HG03175 (cell line): Measurements from ENCODE around the gene RELA.
"Not testable (repeated sequence)": the region's sequence is repeated elsewhere in the genome, so short reads cannot be mapped to it uniquely, and the experiment has no call there.

Experiments used
- ATAC-seq: cut with Tn5 transposase; IDR thresholded peaks from one replicate; pipeline ENCODE4 v1.9.1; 2021; ENCODE audit warnings: mild to moderate bottlenecking, moderate library complexity; ENCODE audit not compliant: unreplicated experiment

The RELA gene

DNA sequence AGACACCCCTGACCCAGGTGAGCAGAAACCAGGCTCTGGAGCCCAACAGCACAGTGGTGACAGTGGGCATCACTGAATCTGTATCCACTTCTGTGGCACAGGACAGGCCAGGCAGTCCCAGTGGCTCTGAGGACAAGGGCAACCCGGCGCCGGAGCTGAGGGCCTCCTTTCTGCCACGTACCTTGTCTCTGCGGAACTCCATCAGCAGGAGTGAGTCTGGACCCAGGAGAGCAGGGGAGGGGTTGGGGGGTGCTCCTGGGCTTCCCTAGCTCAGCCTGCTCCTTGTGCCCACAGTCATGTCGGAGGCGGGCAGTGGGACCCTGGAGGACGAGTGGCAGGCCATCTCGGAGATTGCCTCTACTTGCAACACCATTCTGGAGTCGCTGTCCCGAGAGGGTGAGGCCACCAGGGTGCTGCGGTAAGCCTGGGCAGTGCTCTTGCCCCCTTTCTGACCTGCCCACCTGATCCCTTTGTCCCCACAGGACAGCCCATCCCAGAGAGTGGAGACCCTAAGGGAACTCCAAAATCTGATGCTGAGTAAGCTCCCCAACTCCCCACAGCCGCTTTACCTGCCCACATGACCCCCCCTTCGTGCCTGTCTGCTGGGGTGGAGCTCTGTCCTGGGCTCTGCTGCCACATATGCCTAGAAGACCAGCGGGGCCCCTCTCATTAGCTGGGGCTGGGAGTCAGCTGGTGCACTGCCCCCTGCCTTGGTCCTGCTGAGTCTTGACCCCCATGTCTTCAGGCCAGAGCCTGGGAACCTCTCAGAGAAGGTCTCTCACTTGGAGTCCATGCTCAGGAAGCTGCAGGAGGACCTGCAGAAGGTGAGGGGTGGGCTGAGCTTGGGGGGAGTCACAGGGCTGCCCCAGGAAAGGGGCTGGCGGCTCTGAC is 12.8 kb downstream of the RELA start:
- no peak for ATAC-seq

DNA sequence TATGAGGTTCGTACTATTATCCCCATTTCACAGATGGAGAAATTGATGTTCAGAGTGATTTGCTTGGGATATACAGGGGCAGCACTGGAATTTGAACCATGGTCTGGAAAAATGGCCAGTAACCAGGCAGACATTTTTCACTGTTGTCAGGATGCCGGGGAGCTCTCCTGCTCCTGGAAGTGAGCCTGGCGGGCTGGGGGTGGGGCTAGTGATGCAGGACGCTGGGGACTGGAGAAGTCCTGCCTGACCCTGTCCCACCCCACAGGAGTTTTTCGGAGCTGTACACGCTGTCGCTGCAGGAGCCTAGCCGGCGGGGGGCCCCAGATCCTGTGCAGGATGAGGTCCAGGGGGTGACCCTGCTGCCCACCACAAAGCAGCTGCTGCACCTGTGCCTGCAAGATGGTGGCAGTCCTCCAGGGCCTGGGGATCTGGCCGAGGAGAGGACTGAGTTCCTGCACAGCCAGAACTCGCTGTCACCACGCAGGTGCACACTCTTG is 13.7 kb downstream of the RELA start:
- no peak for ATAC-seq

DNA sequence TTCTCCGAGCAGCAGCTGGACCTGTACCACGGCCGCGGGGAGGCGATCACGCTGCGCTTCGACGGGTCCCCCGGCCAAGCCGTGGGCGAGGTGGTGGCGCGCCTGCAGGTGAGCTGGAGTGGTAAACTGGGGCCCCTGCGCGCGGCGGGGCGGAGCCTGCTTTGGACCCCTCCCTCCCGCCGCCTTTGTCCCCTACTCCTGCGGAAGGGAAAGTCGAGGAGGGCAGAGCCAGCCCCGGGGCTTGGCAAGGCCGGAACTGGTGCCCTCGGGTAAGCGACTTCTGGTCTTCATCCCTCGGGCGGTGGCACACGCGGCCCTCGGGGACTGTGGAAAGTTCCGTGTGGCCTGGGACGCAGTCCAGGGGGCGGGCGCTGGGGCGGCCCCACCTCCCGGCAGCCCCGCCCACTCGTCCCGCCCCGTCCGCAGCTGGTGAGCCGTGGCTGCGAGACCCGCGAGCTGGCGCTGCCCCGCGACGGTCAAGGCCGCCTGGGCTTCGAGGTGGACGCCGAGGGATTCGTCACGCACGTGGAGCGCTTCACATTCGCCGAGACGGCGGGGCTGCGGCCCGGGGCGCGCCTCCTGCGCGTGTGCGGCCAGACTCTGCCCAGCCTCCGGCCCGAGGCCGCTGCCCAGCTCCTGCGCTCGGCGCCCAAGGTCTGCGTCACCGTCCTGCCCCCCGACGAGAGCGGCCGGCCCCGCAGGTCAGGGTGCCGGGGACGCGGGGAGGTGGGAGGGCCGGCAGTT is 15.6 kb downstream of the RELA start:
- no peak for ATAC-seq

DNA sequence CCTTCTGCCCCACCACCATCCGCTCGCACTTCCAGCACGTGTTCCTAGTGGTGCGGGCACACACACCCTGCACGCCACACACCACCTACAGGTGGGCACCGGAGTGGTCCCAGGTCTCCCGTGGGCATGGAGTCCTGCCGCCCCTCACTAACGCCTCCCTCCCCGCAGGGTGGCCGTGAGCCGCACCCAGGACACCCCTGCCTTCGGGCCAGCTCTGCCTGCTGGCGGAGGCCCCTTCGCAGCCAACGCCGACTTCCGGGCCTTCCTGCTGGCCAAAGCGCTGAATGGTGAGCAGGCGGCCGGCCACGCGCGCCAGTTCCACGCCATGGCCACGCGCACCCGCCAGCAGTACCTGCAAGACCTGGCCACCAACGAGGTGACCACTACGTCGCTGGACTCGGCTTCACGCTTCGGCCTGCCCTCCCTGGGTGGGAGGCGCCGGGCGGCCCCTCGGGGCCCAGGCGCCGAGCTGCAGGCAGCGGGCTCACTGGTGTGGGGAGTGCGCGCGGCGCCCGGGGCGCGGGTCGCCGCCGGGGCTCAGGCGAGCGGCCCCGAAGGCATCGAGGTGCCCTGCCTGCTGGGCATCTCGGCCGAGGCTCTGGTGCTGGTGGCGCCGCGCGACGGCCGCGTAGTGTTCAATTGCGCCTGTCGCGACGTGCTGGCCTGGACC is 16.3 kb downstream of the RELA start:
- no peak for ATAC-seq

DNA sequence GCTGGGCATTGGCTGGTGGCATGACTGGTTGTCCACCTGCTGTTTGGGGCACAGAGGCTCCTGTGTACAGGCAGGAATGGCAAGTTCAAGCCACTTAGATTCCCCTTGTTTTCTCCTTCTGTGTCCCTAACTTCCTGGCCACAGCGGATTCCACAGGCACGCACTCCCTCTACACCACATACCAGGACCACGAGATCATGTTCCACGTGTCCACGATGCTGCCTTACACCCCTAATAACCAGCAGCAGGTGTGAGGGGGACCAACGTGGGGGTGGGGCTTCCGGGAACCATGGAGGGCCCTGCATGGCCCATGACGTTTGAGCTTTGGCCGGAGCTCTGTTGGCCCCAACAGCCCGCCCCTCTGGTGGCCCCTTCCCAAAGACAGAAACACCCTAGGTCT is 17.0 kb downstream of the RELA start:
- ATAC-seq, result no peak

DNA sequence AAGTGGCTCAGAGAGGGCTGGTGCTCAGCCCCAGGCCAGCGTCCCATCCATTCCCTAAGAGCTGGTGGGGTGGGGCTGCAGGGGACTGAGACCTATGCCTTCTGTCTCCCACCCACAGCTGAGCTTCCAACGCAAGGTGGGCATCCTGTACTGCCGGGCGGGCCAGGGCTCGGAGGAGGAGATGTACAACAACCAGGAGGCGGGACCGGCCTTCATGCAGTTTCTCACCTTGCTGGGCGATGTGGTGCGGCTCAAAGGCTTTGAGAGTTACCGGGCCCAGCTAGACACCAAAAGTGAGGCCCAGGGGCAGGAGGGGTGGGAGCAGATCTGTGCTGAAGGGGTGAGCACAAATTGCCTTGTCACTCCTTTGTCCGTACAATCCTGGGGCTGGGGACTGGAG is 17.9 kb downstream of the RELA start:
- no peak for ATAC-seq

DNA sequence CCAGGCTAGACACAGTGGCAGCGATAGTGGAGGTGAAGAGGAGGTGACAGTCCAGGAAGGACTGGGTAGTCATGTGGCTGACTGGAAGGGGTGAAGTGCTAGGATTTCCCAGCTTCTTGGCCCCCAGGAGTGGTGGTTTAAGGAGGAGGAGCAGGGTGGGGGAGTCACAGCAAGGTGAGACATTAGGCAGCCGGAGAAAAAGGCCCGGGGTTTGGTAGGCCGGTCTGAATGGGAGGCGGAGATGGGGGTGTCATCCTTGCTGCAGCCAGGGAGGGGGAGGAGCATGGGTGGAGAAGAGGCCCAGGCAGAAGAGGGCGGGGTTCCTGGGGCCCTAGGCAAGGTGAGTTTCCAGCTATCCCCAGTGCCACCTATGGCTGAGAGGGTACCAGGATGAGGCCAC is 18.7 kb downstream of the RELA start:
- ATAC-seq, result no peak

DNA sequence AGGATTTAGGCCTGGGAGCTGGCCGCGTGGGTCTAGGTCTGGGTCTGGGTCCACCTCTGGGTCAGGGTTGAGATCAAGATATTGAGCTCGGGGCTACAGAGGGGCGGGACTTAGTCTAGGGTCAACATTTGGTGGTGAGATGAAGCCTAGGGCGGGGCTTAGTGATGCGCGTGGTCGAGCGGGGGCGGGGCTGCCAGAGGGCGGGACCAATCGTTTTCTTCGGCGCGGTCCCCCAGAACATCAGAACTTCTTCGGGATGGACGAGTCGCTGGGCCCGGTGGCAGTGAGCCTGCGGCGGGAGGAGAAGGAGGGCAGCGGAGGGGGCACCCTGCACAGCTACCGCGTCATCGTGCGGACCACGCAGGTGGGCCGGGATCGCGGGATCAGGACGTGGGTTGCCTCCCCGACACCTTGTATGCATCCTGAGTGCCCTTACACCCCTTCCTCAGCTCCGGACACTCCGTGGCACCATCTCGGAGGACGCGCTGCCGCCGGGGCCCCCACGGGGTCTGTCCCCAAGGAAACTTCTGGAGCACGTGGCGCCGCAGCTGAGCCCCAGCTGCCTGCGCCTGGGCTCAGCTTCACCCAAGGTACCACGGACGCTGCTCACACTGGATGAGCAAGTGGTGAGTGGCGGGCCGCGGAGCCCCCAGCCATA is 20.6 kb downstream of the RELA start:
- no peak for ATAC-seq

DNA sequence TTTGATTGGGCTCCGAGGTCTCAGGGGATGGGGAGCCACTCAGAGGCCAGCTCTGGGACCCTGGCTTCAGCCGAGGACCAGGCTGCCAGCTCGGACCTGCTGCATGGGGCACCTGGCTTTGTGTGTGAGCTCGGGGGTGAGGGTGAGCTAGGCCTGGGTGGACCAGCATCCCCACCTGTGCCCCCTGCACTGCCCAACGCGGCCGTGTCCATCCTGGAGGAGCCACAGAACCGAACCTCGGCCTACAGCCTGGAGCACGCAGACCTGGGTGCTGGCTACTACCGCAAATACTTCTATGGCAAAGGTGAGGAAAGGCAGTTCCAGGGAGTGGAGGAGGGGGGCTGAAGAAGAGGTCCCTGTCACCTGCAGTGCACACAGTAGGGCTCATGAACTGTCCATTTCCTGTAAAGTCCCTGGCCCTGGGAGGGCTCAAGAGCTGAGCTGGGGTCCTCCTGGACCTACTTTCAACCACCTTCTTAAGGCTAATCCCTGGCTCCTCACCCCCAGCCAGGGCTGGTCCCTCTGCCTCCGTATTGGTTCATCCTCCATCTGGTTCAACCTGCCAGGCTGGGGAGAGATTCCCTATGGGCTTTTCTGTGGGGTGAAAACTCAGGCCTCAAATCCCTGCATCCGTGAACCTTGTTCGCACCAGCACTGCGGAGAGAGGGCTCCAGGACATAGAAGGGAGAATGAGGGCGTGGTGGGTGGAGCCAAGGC is 21.3 kb downstream of the RELA start:
- ATAC-seq, result no peak

DNA sequence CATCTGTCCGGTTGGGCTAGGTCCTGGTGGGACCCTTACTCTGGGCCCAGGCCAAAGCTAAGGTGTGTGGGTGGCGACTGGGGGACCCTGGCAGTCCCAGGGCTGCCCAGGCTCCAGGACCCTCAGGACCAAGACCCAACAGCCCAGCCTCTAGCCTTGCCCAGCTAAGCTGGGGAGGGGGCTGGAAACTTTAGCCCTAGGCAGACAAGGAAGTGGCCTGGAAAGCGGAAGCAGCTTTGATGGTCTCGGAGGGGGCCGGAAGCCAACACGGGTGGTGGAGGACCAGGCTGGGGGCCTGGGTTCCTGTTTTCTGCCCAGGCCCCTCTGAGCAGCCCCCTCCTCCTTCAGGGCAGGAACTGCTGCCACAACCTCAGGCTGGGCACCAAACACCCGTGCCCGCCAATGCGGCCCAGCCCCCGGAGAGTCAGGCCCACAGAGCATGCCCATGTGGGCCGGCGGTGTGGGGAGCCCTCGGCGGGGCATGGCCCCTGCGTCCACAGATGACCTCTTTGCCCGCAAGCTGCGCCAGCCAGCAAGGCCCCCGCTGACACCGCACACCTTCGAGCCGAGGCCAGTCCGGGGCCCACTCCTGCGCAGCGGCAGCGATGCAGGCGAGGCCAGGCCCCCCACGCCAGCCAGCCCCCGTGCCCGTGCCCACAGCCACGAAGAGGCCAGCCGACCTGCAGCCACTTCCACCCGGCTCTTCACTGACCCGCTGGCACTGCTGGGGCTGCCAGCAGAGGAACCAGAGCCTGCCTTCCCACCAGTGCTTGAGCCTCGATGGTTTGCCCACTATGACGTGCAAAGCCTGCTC is 22.0 kb downstream of the RELA start:
- ATAC-seq, result no peak

DNA sequence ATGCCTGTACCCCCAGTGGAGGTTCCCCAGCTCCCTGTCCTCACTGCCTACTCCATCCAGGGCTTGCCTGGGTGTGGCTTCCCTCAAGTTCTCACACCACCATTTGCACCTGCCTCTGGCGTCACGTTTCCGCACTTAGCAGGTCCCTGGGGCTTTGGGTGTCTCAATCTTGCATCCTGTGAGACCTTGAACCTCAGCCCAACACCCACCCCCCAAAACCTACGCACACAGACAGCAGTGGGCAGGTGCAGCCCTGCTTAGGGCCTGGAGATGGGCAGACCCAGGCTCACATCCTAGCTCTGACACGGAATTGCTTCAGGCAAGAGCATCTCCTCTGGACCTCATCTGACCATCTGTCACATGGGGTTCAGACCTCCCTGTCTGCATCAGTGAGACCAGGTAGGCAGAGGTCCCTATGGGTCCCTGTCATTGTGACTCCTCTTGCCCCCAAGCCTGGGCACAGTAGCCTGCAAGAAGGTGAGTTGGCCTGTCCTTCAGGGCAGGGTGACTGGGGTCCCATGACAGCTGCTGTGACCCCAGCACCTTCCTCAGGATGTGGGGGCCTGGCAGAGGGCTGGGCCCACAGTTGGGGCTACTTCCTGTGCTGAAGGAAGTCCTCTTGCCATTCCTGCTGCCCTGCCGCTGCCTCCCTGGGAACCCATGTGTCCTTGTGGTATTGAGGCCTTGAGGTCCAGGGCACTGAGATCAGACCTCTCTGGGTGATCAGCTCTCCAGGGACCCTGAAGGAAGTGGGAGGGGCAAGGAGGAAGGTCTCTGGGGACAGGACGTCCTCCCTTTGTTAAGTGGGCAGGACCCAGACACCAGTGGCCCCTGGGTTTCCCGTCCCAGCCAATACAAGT is 22.9 kb downstream of the RELA start:
- peak; percentile 47 for ATAC-seq

DNA sequence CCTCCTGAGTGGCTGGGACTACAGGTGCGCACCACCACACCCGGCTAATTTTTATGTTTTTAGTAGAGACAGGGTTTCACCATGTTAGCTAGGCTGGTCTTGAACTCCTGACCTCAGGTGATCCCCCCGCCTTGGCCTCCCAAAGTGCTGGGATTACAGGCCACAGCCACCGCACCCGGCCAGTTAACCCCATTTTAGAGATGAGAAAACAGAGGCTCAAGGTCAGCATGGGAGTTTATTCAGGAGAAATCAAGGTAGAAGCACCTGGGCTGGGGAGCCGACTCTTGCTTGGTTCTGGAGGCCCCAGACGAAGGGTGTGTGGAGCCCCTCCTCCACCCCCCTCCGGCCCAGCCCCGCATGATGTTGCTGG is 23.5 kb downstream of the RELA start:
- not testable (repeated sequence) for ATAC-seq

DNA sequence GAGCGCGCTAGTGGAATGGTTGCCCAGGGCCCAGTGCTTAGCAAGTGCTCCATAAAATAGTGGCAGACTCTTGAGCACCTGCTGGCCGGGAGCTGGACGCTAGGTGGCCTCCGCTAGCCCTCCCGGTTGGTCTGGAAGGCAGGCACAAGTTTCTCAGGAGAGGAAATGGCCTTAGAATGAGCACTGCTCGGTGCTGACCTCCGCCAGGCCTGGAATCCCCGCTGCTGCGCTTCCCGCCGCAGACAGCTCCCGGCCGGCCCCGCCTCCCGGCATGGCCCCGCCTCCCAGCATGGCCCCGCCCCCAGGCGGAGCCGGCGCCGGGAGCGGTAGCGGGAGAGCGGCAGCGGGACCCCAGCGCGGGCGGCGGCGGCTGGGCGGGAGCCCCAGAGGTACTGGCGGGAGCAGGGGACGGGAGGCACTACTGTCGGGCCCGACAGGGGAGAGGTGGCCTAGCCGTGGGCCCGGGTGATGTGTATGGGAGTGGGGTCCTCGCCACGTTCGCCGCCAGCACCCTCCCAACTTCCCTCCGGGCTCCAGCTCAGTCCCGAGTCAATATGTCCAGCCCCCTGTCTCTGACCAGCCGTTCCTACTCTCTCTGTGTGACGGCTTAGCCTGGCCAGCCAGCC is 24.8 kb downstream of the RELA start, which contains the start of gene SIPA1:
Gene SIPA1, plus strand, starts transcription at position 308 of the 626 bp plus-strand sequence. CDS start 2,821 bp downstream, outside the sequence.
- peak; percentile 33 for ATAC-seq

DNA sequence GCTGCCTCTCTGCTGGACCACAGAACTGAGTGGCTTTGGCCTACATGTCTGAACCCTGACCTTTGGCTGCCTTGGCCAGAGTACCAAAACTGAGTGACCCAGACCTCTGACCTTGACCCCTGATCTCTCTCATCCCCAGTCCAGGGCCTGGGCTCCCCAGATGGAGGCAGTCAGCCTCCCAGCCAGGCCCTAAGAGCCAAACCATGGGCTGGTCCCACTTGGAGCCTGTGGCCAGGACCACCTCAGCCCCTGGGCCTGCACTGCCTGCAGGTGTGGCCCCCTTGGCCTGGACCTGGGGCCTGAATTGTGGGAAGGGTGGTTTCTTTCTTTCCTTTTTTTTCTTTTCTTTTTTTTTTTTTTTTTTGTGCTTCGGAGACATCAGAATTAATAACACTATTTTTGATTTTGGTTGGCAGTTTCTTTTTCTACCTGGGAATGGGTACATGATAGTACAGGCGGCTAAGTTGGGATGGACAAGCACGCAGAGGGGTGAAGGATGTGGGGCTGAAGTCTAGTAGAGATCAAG is 25.6 kb downstream of the RELA start:
- ATAC-seq, result no peak

DNA sequence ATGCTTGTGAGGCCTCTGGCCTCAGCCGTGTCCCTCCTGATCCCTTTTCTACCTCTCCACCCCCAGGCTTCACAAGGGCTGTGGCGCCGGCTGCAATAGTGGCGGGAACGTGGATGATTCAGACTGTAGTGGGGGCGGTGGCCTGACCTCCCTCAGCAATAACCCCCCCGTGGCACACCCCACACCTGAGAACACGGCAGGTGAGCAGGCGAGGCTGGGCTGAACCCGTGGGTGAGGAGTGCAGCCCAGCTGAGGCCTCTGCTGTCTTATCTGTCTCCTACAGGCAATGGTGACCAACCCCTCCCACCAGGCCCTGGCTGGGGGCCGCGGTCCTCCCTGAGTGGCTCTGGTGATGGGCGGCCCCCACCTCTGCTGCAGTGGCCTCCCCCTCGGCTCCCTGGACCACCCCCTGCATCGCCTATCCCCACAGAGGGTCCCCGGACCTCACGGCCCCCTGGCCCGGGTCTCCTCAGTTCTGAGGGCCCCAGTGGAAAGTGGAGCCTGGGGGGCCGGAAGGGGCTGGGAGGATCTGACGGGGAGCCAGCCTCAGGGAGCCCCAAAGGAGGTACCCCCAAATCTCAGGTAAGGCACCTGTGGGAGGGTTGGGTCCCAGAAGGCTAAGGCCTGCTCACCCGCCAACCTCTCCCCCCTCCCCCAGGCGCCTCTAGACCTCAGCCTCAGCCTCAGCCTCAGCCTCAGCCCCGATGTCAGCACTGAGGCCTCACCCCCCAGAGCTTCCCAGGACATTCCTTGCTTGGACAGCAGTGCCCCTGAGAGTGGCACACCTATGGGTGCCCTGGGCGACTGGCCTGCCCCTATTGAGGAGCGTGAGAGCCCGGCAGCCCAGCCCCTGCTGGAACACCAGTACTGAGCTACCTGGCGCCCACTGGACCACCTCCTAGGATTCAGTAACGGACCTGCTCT is 26.3 kb downstream of the RELA start:
- no peak for ATAC-seq

DNA sequence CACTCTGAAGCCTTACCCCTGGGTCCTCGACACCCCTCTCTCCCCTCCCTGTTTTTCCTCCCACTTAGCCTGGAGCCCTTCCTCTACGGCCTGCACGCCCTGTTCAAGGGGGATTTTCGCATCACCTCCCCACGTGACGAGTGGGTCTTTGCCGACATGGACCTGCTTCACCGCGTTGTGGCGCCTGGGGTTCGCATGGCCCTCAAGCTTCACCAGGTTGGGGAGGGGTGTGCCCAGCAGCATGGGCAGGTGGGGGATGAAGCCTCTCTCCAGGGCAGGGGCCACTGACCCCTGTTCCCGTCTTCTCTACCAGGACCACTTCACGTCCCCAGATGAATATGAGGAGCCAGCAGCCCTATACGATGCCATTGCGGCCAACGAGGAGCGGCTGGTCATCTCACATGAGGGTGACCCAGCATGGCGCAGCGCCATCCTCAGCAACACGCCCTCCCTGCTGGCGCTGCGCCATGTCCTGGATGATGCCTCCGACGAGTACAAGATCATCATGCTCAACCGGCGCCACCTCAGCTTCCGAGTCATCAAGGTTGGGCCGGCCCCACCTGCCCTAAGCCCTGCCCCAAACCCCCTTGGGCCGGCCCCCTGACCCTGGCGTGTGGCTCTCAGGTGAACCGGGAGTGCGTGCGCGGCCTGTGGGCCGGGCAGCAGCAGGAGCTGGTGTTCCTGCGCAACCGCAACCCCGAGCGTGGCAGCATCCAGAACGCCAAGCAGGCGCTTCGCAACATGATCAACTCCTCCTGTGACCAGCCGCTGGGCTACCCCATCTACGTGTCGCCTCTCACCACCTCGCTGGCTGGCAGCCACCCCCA is 27.6 kb downstream of the RELA start:
- ATAC-seq, result no peak
